Lung (tissue), 12 donors: ENCODE measurements around the gene STIM2. TPM values are rescaled to one million over a fixed set of nuclear protein-coding genes. Genes with fewer than 3 reads are reported as not detected.

ENCODE experiments used
- ATAC-seq: fragments of 200-7000 bp; cut with Tn5 transposase; one replicate; pipeline ENCODE4 v1.9.1; 2020; ENCODE audit warnings: moderate number of reproducible peaks; ENCODE audit not compliant: insufficient read depth, low FRiP score
- DNase-seq, 3 donors: peaks; one replicate each; pipeline ENCODE4 v3.0.0-alpha.2; 2013 to 2017
- H3K27ac ChIP-seq, 2 donors: one replicate each; pipeline ENCODE4 v1.5.1; 2013; ENCODE audit warnings: mild to moderate bottlenecking in 2 of 2, moderate library complexity in 2 of 2, control low read depth in 1 of 2, inconsistent platforms in 1 of 2, low read depth in 1 of 2, low read length in 1 of 2
- H3K27me3 ChIP-seq, 3 donors: one replicate each; pipeline ENCODE4 v1.5.1; 2013; ENCODE audit warnings: low read length in 2 of 3; ENCODE audit not compliant: control insufficient read depth in 3 of 3, insufficient read depth in 3 of 3
- H3K36me3 ChIP-seq, 4 donors: one replicate each; pipeline ENCODE4 v1.5.1; 2013; ENCODE audit warnings: low read length in 4 of 4, mild to moderate bottlenecking in 1 of 4, moderate library complexity in 1 of 4; ENCODE audit not compliant: control insufficient read depth in 4 of 4, insufficient read depth in 4 of 4
- H3K4me1 ChIP-seq, 5 donors: one replicate each; pipeline ENCODE4 v1.5.1; 2013; ENCODE audit warnings: low read length in 5 of 5, mild to moderate bottlenecking in 2 of 5, moderate library complexity in 1 of 5; ENCODE audit not compliant: control insufficient read depth in 5 of 5, insufficient read depth in 5 of 5
- H3K4me3 ChIP-seq: one replicate; pipeline ENCODE4 v1.5.1; 2013; ENCODE audit warnings: mild to moderate bottlenecking, control low read depth, moderate library complexity
- H3K9ac ChIP-seq, 2 donors: one replicate each; pipeline ENCODE4 v1.5.1; 2013; ENCODE audit warnings: low read length in 2 of 2, control low read depth in 1 of 2; ENCODE audit not compliant: insufficient read depth in 1 of 2
- H3K9me3 ChIP-seq, 4 donors: one replicate each; pipeline ENCODE4 v1.5.1; 2013; ENCODE audit warnings: low read length in 3 of 4, mild to moderate bottlenecking in 1 of 4, moderate library complexity in 1 of 4; ENCODE audit not compliant: control insufficient read depth in 4 of 4, insufficient read depth in 3 of 4
- WGBS, 2 donors: extraction: QIAGEN DNeasy Blood & Tissue Kit; methylation state at CpG; one replicate each; pipeline ENCODE4 v1.1.7; 2013; 5-methylcytosine and 5-hydroxymethylcytosine counted together
- polyA plus RNA-seq, 2 donors: library from polyadenylated mRNA; stranded (reverse); fragments of 200-250 nt; gene quantifications; one replicate each; pipeline ENCODE4 v1.2.1, GENCODE V29; 2013
- total RNA-seq, 2 donors: library from RNA; depleted of rRNA in 1 of 2; stranded (reverse); fragments of >200 nt in 1 of 2; gene quantifications; one replicate each; pipeline ENCODE4 v1.2.1, GENCODE V29; 2014 to 2021
- TF ChIP-seq, protein P1 (sequence below): IDR thresholded peaks from 2 replicates; pipeline ENCODE4 v1.5.1; 2012; ENCODE audit warnings: mild to moderate bottlenecking; ENCODE audit errors: control extremely low read depth, extremely low read depth
- donor health status: control.
- donor health status: control.
- donor health status: Bipolar disorder and iron deficiency.
- donor health status: healthy.
- donor health status: DM: yes; HTN: yes; CAD: no.

Gene STIM2
- total and polyA plus RNA-seq, 4 donors, result 12.7 to 35.5 (median 25.9) TPM

DNA sequence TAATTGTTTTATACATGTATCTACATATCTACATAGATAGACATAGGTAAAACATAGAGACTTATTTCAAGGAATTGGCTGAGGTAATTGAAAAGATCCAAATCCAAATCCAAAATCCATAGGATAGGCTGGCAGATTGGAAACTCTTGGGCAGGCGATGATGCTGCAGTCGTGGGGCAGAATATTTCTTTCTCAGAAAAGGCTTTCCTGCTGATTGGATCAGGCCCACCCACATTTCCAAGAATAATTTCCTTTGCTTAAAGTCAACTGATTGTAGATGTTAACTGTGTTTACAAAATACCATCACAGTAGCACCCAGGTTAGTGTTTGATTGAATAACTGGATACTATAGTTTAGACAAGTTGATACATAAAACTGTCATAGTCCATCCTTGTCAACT lies 27.2 kb downstream of the STIM2 start:
- no peak overlapping the region for H3K4me3 ChIP-seq
- peaks cover 0 to 11% (median 0%) of the 10 kb centered on the region in 5 donors for H3K4me1 ChIP-seq
- no peaks in the 10 kb centered on the region for H3K36me3 ChIP-seq
- H3K27me3 ChIP-seq, result no peaks in the 10 kb centered on the region
- H3K9me3 ChIP-seq, result peaks cover 0 to 3% (median 0%) of the 10 kb centered on the region in 4 donors
- no peak overlapping the region for H3K27ac ChIP-seq
- ATAC-seq, result no peak
- no peak overlapping the region for H3K9ac ChIP-seq
- TF ChIP-seq, protein P1, sequence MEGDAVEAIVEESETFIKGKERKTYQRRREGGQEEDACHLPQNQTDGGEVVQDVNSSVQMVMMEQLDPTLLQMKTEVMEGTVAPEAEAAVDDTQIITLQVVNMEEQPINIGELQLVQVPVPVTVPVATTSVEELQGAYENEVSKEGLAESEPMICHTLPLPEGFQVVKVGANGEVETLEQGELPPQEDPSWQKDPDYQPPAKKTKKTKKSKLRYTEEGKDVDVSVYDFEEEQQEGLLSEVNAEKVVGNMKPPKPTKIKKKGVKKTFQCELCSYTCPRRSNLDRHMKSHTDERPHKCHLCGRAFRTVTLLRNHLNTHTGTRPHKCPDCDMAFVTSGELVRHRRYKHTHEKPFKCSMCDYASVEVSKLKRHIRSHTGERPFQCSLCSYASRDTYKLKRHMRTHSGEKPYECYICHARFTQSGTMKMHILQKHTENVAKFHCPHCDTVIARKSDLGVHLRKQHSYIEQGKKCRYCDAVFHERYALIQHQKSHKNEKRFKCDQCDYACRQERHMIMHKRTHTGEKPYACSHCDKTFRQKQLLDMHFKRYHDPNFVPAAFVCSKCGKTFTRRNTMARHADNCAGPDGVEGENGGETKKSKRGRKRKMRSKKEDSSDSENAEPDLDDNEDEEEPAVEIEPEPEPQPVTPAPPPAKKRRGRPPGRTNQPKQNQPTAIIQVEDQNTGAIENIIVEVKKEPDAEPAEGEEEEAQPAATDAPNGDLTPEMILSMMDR, result no peak
- no peak for DNase-seq
- 79 to 88% methylated on average over 2 of the region's 2 CpGs for WGBS, 2 donors

DNA sequence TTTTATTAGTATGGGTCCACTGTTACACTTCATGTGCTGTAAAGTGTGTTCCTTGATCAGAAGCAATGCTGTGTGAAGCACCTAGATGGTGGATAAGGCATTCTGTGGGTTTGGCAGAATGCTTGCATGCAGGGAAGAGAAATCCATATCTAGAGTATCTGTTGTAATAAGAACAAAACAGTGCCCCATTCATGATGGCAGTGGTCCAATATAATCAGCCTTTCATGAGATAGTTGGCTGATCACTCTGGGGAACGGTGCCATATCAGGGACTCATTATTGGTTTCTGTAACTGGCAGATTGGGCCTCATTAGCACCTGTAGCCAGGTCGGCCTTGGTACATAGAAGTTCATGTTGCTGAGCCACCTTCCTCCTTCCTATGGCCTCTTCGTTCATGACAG lies 28.7 kb downstream of the STIM2 start:
- Histone ChIP-seq H3K27ac (no peak overlapping the region), H3K4me1 (peaks cover 0 to 3% (median 0%) of the 10 kb centered on the region in 5 donors), H3K27me3 (no peaks in the 10 kb centered on the region), H3K9me3 (peaks cover 0 to 3% (median 0%) of the 10 kb centered on the region in 4 donors), H3K9ac (no peak overlapping the region), H3K4me3 (no peak overlapping the region), H3K36me3 (no peaks in the 10 kb centered on the region)
- no peak for ATAC-seq
- 93 to 96% methylated on average over 3 of the region's 3 CpGs for WGBS, 2 donors
- TF ChIP-seq, protein P1, result no peak
- no peak for DNase-seq

DNA sequence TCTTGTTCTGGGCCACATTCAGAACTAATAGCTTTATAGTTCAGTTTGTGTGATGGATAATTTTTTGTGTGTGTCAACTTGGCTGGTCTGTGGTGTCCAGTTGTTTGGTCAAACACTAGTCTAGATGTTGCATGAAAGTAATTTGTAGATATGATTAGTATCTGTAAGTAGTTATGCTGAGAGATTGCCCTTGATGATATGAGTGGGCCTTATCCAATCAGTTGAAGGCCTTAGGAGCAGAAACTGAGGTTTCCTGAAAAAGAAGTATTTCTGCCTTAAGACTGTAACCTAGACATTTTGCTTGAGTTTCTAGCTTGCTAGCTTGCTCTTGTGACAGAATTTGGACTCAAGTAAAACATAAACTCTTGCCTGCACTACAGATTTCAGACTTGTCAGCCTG lies 30.4 kb downstream of the STIM2 start:
- Histone ChIP-seq H3K9ac (no peak overlapping the region), H3K27ac (no peak overlapping the region), H3K4me3 (no peak overlapping the region), H3K36me3 (no peaks in the 10 kb centered on the region), H3K27me3 (no peaks in the 10 kb centered on the region), H3K9me3 (peaks cover 0 to 3% (median 0%) of the 10 kb centered on the region in 4 donors), H3K4me1 (peaks cover 0 to 2% (median 0%) of the 10 kb centered on the region in 5 donors)
- DNase-seq (no peak), ATAC-seq (no peak)
- TF ChIP-seq, protein P1, result no peak

DNA sequence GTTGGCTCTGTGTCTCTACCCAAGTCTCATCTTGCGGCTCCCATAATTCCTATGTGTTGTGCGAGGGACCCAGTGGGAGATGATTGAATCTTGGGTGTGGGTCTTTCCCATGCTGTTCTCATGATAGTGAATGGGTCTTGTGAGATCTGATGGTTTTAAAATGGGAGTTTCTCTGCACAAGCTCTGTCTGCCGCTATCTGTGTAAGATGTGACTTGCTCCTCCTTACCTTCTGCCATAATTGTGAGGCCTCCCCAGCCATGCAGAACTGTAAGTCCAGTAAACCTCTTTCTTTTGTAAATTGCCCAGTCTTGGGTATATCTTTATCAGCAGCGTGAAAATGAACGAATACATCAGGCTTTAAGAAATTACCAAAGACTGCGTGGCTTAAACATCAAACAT lies 31.2 kb downstream of the STIM2 start:
- TF ChIP-seq, protein P1, result no peak
- WGBS, 2 donors, result 98 to 99% methylated on average over 6 of the region's 6 CpGs
- Histone ChIP-seq H3K4me3 (no peak overlapping the region), H3K4me1 (peaks cover 0 to 2% (median 0%) of the 10 kb centered on the region in 5 donors), H3K27ac (no peak overlapping the region), H3K27me3 (no peaks in the 10 kb centered on the region), H3K36me3 (no peaks in the 10 kb centered on the region), H3K9ac (no peak overlapping the region), H3K9me3 (peaks cover 0 to 3% (median 0%) of the 10 kb centered on the region in 4 donors)
- DNase-seq (no peak), ATAC-seq (no peak)
